PC-3 (cell line): ENCODE results near the gene CBL.

ENCODE experiments used
- EZH2 ChIP-seq: fragments of 300-600 bp; sonication (generic); IDR thresholded peaks from one replicate; pipeline ENCODE4 v1.6.1; 2017; ENCODE audit warnings: antibody characterized with exemption, mild to moderate bottlenecking, low read length; ENCODE audit not compliant: unreplicated experiment
- TF ChIP-seq, protein P1 (sequence below): fragments of 300-600 bp; sonication (generic); conservative IDR thresholded peaks from 2 replicates; pipeline ENCODE4 v1.5.1; 2017; ENCODE audit warnings: antibody characterized with exemption, low read depth, mild to moderate bottlenecking, low read length

DNA sequence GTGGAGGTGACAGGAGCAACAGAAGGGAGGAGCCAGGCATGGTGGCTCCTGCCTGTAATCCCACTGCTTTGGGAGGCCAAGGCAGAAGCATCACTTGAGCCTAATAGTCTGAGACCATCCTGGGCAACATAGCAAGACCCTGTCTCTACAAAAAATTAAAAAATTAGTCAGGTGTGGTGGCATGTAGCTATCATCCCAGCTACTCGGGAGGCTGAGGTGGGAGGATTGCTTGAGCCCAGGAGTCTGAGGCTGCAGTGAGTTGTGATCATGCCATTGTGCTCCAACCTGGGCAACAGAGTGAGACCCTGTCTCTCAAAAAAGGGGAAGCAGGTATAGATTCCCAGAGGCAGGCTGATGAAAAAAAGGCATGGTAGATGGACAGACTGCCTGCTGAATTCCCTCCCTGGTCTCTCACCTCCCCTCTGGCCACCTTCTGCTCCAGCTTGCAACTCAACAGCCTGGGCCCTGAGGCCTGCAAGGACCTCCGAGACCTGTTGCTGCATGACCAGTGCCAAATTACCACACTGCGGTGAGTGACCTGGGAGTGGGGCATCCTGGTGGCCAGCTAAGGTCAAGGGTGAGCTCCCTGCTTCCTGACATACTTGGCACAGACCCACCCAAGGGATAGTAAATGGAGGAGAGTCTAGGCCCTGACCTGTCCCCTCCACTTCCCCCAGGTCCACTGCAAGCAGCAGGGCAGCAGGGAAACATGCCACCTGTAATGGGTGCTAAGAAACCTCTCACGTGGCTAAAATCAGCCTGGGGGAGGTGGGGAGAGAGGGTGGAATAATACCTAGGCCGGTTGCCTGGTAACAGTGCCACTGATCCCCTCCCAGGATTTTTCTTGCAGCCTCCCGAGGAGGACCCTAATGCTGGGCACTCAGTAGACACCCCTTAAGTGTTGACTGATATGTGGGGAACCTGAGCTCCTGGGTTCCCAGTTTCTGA is 25.1 kb upstream of the CBL start:
- TF ChIP-seq, protein P1, sequence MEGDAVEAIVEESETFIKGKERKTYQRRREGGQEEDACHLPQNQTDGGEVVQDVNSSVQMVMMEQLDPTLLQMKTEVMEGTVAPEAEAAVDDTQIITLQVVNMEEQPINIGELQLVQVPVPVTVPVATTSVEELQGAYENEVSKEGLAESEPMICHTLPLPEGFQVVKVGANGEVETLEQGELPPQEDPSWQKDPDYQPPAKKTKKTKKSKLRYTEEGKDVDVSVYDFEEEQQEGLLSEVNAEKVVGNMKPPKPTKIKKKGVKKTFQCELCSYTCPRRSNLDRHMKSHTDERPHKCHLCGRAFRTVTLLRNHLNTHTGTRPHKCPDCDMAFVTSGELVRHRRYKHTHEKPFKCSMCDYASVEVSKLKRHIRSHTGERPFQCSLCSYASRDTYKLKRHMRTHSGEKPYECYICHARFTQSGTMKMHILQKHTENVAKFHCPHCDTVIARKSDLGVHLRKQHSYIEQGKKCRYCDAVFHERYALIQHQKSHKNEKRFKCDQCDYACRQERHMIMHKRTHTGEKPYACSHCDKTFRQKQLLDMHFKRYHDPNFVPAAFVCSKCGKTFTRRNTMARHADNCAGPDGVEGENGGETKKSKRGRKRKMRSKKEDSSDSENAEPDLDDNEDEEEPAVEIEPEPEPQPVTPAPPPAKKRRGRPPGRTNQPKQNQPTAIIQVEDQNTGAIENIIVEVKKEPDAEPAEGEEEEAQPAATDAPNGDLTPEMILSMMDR, result no peak
- no peak for TF ChIP-seq EZH2
